ENCODE data around the gene PDIA5.

Gene PDIA5

DNA sequence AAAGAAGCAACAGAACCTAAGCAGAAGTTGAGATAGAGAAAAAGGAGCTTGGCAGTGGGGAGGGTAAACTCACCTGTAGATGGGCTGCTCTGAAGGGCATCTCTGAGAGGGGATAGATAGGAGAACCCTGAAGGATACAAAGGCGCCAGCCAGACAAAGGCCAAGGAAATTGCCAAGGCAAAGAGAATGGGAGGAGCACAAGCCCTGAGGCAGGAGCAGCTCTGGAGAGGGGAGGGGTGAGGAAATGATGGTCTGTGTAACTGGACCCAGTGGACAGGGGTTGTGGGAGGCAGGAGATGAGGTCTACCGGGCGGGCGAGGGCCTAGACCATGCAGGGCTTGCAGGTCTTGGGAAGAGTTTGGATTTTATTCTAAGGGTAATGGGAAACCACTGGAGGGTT lies 2.3 kb upstream of the PDIA5 start:
- TF ChIP-seq, protein P1, sequence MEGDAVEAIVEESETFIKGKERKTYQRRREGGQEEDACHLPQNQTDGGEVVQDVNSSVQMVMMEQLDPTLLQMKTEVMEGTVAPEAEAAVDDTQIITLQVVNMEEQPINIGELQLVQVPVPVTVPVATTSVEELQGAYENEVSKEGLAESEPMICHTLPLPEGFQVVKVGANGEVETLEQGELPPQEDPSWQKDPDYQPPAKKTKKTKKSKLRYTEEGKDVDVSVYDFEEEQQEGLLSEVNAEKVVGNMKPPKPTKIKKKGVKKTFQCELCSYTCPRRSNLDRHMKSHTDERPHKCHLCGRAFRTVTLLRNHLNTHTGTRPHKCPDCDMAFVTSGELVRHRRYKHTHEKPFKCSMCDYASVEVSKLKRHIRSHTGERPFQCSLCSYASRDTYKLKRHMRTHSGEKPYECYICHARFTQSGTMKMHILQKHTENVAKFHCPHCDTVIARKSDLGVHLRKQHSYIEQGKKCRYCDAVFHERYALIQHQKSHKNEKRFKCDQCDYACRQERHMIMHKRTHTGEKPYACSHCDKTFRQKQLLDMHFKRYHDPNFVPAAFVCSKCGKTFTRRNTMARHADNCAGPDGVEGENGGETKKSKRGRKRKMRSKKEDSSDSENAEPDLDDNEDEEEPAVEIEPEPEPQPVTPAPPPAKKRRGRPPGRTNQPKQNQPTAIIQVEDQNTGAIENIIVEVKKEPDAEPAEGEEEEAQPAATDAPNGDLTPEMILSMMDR (conservative IDR thresholded peaks at IDR 0.05), result no peak
- no peak for TF ChIP-seq ZFX (IDR thresholded peaks at IDR 0.05)
- no peak overlapping the region for H3K27ac ChIP-seq

GRCh38 chr3:123064914-123065313 lies 1.9 kb upstream of the PDIA5 start:
- H3K27ac ChIP-seq, result no peak overlapping the region
- no peak for TF ChIP-seq ZFX (IDR thresholded peaks at IDR 0.05)
- TF ChIP-seq, protein P1 (conservative IDR thresholded peaks at IDR 0.05), result no peak

DNA sequence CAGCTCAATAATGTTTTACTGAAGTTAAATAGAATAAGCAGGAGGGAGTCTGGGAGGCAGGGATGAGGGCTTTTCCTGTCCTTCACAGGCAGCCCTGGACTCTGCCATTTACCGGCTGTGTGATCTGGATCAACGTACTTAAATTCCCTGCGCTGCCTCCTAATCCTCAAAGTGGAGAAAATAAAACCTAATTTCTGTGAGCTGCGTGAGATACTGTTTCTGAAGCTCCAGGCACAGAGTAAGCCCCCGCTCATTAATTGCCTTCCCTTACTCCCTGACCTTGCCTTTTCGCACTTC lies 278 bp upstream of the PDIA5 start:
- TF ChIP-seq, protein P1 (conservative IDR thresholded peaks at IDR 0.05), result no peak
- no peak for TF ChIP-seq ZFX (IDR thresholded peaks at IDR 0.05)

DNA sequence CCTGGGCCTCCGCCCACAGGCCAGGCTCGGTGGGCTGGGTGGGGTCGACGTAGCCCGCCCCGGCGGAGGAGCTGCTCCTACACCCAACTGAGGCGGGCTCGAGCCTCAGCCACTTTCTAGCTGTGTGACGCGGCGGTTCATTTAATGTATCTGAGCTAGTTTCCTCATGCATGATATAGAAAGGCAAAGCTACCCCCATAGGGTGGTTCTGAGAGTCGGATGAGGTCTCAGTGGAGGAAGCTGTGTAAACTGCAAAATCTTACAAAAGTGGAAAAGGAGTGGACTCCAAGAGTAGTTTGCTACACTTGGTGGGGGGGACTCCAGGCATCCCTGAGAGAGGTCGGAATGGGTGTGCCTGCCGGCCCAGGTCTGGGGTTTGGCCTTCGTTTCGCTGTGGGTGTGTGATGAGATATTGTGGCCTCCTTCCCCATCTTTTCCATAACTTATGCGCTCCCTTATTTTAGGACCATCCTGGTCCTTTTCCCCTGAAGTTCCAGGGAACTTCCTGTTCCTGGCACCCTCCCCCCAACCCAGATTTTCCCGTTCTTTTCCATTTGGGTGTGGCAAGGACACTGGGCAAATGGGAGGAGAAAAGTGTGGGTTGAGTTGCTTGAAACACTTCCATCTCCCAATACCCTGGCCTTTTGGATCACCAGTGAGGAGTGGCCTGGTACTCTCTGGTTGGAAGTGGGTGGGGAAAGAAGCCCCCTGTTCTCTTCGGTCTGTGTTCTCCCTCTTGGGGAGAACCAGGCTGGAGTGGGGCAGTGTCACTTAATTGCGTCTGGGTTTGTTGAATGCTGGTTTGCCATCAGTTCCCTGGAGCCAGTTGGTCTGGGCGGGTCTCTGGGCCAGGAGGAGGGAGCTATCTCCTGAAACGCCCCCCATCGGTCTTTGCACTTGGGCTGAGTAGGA lies 1.1 kb downstream of the PDIA5 start:
- TF ChIP-seq, protein P1 (conservative IDR thresholded peaks at IDR 0.05), result no peak
- 0 out of 2 replicates have a peak, but pooled peaks have one; percentile 25 for TF ChIP-seq ZFX (IDR thresholded peaks at IDR 0.05)
- H3K27ac ChIP-seq, result peak overlapping the region; percentile 97

More for the DNA sequence above, 278 bp upstream of the PDIA5 start:
- peak overlapping the region; percentile 97 for H3K27ac ChIP-seq

DNA sequence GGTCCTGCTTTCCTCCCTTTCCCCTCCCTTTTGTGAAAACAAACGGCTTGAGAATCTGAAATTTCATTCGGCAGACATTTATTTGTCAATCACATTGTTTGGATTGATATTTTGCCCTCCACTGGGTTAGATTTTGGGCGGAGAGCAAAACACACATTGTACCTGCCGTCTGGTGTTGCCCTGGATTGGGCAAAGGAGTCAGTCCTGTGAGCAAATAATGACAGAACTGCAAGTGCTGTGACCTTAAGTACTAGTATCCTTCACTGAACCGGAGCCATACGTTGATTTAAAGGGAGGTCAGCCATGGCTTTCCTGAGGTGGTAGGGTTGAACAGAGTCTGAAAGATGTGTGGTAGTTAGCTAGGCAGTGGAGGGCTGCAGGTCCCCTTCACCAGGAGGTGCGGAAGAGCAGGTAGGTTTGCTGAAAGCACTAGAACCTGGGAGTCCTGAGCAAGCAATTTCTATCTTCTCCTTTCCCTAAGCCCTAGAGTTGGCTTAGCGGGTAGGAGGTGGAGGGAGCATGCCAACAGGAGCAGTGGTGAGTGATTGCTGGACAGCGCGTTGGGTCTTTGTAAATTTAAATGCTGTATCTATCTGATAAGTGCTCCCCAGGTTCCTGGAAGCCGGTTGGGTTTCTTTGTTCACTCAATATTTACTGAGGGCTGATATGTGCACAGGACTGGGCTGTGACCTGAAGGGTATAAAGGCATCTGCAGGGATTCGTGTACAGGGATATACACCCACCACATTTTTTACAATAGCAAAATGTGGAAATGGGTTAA lies 2.0 kb downstream of the PDIA5 start:
- TF ChIP-seq, protein P1 (conservative IDR thresholded peaks at IDR 0.05), result no peak
- TF ChIP-seq ZFX (IDR thresholded peaks at IDR 0.05), result no peak
- peak overlapping the region; percentile 97 for H3K27ac ChIP-seq

GRCh38 chr3:123070510-123070909 lies 3.7 kb downstream of the PDIA5 start:
- no peak for TF ChIP-seq ZFX (IDR thresholded peaks at IDR 0.05)
- TF ChIP-seq, protein P1 (conservative IDR thresholded peaks at IDR 0.05), result no peak
- peak overlapping the region; percentile 39 for H3K27ac ChIP-seq

- H3K27ac ChIP-seq, result peak overlapping the region; percentile 14; the same call in 1 of the 2 replicates
- no peak for TF ChIP-seq ZFX (IDR thresholded peaks at IDR 0.05)
- TF ChIP-seq, protein P1 (conservative IDR thresholded peaks at IDR 0.05), result no peak; the same call in 1 of the 2 replicates
Observed at GRCh38 chr3:123071146-123071545, 4.3 kb downstream of the PDIA5 start.
